DMS53 treated with DMSO at 0.1 percent for 48 hours (cell line): Measurements from ENCODE around the gene GLT8D2.
A peak's percentile ranks its signal among the peaks of the same experiment; 100 is the strongest.

Experiments used
- DNase-seq: peaks from one replicate; lab custom pipeline; 2025; ENCODE audit not compliant: unreplicated experiment; lab: John Stamatoyannopoulos, UW

GLT8D2 gene, protein sequence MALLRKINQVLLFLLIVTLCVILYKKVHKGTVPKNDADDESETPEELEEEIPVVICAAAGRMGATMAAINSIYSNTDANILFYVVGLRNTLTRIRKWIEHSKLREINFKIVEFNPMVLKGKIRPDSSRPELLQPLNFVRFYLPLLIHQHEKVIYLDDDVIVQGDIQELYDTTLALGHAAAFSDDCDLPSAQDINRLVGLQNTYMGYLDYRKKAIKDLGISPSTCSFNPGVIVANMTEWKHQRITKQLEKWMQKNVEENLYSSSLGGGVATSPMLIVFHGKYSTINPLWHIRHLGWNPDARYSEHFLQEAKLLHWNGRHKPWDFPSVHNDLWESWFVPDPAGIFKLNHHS

DNA sequence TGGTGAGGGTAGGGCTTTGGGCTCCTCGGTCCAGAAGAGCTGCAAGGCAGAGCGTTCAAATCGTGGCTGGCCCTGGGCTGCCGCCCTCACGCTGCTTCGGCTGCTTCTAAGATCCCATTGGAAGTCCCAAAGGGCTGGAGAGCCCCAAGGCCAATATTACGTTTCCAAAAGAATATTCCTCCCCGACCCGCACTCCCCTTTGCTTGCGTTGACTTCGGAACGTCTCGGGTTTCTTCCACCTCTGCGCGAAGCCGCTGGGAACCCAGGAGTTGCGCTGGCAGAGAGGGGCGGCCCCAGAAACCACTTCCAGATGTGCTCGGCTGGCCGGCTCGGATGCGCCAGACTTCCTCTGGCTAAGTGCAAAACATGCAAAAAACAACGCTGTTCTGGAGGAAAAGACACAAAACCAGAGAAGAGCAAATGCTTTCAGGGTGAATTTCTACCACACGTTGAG, at the start of gene GLT8D2:
GLT8D2 (minus strand) TSS at position 285 of the 454 bp plus-strand sequence. CDS start 30,539 bp downstream, outside the sequence.
- no peak for DNase-seq

DNA sequence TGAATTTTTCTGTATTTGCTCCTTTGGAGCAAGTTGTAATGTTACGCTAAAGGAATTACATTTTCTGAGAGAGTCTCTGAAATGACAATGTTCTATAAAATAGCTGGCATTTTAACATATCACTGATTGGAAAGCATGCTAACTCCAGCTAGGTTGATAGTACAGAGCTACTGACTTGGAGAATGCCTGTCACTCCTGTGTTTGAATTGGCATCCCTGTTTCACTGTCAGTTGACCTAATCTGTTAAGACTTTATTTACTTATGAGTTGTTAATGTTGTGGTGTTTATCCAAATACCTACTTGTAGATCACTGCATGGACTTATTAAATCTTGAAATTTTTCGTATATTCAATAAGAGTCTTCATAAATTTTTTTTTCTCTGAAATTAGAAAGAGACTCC, 48.0 kb upstream of the GLT8D2 start:
- DNase-seq, result no peak

DNA sequence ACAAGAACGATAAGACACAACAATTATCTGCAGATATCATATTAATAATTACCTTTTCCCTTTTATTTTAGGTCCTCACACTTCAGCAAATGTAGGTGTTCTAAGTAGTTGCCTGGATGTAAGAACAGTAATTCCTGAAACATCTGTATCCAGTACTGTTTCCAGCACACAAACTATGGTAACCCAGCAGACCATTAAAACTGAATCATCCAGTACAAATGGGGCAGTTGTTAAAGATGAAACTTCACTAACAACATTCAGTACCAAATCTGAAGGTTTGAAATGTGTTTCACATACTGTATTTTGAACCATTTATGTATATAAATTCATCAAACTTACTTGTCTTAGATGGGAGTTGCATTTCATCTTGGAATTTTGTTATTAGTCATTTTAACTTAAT, 45.3 kb upstream of the GLT8D2 start:
- DNase-seq, result no peak

DNA sequence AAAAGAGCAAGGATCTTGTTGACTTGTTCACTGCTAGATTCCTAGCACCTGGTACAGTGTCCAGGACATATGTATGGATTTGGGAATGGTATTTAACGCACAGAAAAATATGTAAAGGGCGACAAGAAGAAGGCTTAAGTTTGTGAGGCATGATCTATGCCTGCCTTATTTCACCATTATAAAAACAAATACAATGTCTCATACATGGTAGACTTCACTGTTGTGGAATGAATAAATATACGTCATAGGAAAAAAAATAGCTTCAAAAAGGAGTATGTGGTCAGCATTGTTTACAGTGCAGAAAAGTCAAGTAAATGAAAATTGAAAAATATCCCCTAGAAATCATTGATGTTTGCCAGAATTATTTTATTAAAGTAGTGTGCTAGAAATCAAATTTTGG, 44.3 kb upstream of the GLT8D2 start:
- DNase-seq, result no peak

DNA sequence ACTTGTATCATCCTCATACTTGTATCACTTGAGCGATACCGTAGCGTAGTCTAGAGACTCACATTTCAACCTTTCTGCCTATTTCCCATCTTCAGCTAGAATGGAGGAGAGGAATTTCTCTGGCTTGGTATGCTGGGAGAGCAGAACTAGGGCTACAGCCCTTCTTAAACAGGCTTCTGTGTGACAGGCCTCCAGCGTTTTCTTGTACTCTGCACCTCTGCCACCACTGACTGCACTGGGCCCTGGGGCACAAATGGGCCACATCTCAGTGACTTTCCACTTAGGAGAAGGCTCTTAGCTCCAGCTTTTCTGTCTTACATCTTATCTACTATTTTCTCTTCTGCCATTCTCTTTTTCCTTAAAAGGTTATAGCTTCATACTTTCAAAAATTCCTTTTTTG, 41.1 kb upstream of the GLT8D2 start:
- DNase-seq, result no peak

DNA sequence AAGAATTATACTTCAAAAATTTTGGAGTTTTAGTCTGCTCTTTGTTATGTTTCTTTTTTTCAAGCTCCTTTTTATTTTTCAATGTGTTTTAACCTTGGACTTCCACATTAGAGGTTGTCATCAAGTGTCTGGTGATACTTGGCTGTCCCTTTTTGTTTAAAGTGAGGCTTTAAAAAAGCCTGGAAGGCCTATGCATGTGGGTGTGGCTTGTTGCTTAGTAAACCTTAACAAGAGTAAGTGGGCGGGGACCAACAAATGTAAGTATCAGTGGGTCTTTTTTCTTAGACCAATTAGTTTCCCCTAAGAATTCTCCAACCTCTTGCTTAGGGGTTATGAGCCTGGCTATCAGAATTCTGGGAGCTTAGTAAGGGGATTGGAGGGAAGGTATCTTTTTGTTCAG, 40.7 kb upstream of the GLT8D2 start:
- no peak for DNase-seq

DNA sequence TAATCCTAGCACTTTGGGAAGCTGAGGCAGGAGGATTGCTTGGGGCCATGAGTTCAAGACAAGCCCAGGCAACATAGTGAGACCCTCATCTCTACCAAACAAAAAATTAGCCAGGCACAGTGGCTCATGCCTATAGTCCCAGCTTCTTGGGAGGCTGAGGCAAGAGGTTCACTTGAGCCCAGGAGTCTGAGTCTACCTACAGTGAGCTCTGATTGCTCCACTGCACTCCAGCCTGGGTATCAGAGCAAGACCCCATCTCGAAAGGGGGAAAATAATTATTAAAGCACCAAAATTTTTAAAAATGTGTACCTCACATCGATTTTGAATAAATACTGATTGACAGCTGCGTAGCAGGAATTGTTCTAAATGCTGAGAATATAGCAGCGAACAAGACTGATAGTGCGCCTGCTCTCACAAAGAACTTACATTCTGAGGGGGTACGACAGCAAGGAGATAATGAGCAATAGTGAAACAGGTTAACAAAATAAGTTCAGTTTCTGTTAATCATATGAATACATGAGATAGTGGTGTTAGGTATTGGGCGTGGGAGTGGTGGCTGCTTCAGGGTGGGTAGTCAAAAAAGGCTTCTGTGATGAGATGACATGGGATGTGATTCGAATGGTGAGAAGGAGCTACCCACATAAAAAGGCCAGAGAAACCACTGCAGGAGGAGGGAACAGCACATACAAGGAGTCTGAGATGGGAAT, 33.9 kb upstream of the GLT8D2 start:
- no peak for DNase-seq

DNA sequence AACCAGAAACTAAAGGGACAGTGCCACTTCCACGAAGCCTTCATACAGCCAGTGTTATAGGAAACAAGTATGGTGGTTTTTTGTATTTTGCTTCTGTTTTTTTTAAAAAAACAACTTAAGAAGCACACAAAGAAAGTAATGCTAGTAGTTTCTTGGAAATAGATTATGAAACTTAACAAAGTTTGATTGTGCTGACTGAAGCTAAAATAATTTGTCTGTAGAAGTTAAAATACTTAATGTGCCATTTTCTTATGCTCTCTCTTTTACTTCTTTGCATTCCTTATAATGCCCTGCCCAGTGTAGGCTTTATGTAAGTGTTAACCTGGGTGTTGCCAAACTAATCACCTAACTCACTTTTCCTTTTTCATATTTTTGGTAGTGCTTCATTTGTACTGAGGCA, 30.8 kb upstream of the GLT8D2 start:
- DNase-seq, result no peak

DNA sequence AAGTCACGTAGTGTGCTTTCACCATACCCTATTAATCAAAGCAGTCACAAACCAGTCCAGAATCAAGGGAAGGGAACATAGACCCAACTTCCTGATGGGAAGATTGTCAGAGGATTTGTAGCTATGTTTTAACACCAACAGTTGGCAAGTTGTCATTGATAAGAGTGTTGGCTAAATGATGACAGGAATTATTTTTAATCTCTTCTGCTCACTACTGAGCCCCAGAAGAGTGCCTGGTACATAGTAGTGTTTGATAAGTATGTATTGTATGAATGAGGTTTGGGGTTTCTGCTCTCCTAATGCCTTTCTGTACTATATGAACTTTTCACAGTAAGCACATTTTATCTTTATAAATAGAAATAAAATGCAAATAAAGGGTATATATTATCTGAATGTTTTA, 29.0 kb upstream of the GLT8D2 start:
- DNase-seq, result no peak

DNA sequence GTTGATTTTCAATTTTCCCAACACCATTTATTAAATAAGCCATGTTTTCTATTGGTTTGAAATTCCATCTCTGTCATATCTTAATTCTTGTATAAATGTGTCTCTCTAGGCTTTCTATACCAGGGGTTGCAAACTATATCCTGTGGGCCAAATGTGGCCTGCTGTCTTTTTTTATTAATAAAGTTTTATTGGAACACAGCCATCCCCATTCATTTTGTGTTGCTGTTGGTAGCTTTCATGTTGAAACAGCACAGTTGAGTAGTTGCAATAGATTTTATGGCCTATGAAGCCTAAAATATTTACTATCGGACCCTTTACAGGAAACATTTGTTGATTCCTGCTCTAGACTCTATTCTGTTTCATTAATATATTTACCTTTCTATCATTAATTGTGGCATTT, 23.7 kb upstream of the GLT8D2 start:
- DNase-seq, result no peak

DNA sequence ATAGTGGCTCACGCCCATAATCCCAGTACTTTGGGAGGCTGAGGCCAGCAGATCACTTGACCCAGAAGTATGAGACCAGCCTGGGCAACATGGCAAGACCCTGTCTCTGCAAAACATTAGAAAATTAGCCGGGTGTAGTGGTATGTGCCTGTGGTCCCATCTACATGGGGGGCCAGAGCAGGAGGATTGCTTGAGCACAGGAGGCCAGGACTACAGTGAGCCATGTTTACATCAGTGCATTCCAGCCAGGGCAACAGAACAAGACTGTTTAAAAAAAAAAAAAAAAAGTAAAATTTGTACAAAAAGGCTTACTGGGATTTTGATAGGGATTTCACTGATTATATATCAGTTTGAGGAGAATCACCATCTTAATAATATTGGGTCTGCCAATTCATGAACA, 22.1 kb upstream of the GLT8D2 start:
- no peak for DNase-seq

DNA sequence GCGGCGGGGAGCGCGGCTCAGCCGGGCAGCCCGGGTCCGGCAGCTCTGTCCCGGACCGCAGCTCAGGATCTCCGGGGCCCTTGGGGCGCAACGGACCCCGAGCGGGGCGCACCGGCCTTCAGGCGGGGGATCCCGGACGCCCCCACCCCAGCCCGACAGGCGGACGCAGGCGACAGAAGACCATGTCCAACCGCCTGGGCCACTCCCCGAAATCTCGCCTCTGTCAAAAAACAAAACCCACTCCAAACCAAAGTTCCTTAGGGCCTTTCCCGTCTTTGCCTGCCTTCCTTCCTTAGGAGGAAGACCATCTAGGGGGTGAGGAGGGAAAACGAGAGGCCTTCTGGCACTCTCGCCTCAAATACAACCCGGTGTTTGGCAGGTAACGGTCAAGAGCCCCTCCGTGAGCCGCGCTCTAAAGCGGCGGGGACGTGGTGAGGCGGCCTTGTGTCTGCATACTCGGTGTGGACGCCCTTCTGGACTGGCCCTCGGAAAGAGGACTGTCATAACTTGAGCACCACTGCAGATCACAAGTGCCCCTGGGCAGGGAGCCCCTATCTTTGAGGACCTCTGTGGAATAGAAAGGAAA, 14.9 kb upstream of the GLT8D2 start:
- DNase-seq, result no peak

DNA sequence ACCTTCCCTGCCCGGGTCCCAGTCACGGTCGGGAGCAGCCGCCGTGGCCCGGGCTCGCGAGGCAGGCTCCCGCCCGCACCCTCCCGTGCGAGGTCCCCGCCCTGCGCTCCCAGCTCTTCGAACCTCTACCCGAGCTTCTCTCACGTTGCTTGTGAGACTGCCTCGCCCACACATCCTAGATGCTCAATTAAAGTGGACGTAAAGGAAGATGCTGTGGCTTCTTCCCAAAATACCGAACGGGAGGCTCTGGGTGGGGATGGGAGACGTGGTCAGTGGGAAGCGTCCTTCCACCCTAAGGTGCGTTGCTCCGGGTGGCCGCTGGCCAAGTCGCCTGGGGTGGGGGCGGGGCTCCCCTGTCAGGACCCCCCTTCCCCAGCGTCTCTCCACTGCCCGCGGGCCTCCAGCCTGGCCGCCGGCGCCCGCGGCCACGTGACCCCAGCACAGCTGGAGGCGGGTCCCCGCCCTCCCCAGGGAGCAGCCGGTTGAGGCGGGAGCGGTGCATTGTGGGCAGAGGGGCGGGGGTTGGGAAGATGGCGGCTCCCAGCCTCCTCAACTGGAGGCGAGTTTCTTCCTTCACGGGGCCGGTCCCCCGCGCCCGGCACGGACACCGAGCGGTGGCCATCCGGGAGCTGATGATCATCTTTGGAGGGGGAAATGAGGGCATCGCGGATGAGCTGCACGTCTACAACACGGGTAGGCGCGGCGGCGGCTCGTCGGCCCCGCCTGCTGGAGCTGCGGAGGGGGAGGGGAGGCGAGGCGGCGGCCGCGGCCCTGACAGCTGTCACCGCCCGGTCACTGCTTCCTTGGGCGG, 14.2 kb upstream of the GLT8D2 start, which contains the start of gene HCFC2:
HCFC2 (plus strand) TSS at position 501 of the 811 bp plus-strand sequence; CDS start at position 531, 30 bp downstream.
- peak; percentile 83 for DNase-seq

DNA sequence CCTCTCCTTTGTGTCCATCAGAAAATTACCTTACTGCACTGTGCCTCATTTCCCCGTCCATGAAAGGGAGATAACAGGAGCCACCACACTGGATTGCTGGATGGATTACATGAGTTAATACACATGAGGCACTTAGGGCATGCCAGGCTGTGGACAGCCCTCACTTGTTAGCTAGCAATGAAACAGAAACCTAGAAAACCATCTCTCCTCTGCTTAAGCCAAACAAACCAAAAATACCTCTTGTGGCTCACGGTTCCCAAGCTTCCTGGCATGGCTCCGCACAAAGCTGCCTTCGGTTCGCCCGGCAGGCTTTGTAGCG, 13.7 kb upstream of the GLT8D2 start:
- DNase-seq, result peak; percentile 53

DNA sequence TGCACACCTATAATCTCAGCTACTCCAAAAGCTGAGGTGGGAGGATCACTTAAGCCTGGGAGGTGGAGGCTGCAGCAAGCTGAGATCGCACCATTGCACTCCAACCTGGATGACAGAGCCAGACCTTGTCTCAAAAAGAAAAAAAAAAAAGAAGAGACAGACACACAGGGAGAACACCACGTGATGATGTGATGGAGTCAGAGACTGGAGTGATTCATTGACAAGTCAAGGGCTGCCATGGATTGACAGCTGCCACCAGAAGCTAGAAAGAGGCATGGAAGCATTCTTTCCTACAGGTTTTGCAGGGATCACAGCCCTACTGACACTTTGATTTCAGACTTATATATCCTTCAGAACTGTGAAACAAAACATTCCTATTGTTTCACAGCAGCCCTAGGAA, 10.8 kb upstream of the GLT8D2 start:
- peak; percentile 58 for DNase-seq

DNA sequence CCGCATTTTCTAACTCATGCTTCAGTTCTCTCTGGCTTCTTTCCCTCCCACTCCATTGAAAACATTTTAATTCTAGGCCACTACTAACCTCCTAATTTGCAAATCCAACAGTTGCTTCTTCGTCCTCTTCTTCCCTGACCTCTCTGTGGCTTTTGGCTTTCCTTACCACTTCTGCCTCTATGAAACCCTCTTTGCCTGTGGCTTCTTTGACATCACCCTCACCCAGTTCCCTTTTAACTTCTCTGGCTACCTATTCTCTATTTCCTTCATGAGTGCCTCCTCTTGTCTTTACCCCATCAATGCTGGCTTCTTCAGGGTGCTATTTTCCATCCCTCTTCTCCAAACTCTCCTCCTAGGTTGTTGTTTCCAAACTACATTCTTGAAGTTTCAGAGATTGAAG, 10.0 kb upstream of the GLT8D2 start:
- no peak for DNase-seq

DNA sequence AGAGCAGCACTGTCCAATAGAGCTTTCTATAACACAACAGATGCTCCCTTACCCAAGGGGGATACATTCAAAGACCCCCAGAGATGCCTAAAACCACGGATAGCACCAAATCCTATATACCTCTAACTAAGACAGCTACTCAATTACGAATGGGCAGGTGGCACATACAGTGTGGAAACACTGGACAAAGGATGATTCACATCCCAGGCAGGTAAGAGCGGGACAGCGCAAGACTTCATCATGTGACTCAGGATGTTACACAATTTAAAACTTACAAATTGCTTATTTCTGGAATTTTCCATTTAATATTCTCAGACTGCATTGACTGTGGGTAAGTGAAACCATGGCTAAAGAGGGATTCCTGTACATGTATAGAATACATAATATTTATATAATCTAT, 8.8 kb upstream of the GLT8D2 start:
- DNase-seq, result no peak

DNA sequence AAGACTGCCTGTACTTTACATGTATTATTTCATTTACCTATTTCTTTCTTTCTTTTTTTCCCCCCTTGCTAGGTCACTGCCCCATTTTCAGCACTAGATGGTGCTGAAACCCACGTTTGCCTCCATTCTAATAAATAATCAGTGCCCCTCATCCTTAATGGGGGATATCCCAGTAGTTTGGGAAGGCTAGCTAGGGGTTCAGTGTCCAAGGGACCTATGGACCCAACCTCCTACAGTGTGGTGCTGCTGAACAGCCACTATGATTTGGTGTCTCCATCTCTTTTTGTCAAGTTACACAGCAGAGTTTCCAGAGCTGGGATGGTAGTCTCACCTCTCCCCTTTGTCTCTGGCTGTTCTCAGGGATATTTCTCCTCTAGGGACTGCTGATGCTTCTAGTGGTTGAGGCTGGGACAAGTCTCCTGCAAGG, 7.8 kb upstream of the GLT8D2 start:
- peak; percentile 31 for DNase-seq

DNA sequence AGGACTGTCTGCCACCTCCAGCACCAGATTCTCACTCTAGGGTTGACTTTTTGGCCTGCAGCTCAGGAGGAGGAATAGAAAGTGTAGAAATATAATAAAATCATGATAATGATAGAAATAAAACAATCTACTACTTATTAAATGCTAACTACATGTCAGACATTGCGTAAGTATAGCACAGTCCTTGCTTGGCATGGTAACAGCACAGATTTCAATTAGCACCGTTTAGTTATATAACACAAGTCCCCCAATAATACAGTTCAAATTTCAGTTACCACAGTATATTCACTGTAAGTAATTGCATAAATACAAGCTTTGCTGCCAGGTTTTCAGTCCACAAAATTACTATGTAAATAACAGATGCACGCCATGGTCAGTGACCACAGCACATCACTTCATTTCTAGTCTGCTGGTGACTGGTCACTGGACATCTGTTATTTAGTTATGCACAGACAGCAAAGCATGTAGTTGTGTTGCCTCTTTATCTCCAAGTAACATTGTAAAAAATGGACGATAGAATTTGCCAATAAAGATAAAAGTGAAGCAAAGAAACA, 6.5 kb upstream of the GLT8D2 start:
- DNase-seq, result peak; percentile 42

DNA sequence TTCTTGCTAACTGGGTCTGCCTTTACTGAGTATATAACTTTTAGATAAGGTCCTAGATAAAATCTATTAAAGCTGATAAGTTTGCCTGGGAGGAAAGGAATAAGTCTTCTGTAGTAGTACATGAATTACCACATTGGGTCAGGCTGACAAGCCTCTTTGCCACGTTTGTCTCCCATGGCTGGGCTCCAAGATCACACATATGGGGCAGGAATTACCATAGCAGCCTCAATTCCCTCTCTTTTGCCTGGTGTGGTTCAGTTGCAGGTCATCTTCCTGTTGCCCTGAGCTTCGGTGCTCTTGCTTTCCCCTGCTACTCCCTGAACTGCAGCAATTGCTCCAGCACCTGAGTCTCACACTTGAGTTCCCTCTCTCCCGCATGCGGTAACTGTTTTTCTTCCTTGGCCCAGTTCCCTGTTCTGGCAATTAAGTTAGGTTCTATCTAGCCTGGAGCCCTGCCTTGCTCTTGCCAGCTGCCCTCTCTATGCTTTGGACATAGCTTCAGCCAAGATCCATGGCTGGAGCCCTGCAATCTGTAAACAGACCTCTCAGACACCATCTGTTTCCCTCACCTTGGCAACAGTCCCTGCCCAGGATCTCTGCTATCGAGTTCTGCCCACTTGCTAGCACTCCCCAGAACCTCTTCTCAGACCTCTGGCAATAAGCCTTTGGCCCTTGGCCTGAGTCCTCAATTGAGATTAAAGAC, 5.8 kb upstream of the GLT8D2 start:
- DNase-seq, result peak; percentile 88
